ENCODE measurements around the gene PAK4.
A peak's percentile ranks its signal among the peaks of the same experiment; 100 is the strongest.
"Not testable (repeated sequence)": the region's sequence is repeated elsewhere in the genome, so short reads cannot be mapped to it uniquely, and the experiment has no call there.

PAK4 gene

DNA sequence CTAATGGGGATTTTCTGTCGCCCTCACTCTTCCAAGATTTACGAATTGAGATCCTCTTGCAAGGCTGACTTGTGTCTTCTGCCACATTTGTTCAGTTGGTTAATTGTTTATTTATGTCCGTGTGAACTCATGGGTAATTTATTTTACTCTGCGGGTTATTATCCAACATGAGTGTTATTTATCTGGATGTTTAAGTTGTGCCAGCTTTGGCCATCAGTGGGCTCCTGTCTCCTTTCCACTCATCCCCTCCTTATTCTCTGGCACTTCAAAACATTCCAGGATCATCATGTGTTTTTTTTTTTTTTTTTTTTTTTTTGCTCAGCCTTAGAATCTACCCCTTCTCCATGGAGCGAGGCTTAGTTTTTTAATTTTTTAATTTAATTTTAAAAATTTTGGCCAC, 22.4 kb upstream of the PAK4 start:
- DNase-seq = no peak

GRCh38 chr19:39104186-39104596, 21.4 kb upstream of the PAK4 start:
- no peak for DNase-seq

DNA sequence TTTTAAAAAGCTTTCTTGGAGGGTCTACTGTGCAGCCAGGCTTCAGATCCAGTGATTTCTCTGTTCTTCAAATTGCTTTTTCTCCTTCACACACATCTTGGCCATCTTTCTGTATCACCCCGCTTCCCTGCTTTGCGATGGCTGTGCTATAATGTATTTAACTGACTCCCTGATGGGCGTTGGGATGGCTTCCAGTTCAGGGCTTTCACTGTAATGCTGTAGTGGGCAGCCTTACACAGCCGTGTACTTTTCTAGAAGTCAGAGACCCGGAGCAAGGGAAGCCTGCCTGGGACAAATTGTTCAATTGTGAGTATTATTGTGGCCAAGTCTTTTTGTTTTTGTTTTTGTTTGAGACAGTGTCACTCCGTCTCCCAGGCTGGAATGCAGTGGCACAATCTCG, 19.4 kb upstream of the PAK4 start:
- no peak for DNase-seq

DNA sequence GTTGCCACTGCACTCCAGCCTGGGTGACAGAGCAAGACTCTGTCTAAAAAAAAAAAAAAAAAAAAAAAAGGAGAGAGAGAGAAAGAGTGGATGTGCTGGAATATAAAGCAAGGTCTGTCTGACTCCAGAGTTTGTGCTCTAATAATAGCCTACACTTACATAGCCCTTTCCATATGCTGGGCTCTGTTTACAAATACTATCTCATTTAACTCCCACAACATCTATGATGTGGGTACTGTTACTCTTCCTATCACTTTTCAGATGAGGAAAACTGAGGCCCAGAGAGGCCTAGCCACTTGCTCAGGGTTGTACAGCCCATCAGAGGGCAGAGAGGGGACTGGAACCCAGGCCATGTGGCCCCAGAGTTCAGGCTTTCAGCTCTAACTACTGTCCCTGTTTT, 15.9 kb upstream of the PAK4 start:
- no peak for DNase-seq

GRCh38 chr19:39110263-39110967, 15.2 kb upstream of the PAK4 start:
- DNase-seq = peak; percentile 53

- DNase-seq = no peak
Measured at GRCh38 chr19:39111593-39112199, 13.9 kb upstream of the PAK4 start.

DNA sequence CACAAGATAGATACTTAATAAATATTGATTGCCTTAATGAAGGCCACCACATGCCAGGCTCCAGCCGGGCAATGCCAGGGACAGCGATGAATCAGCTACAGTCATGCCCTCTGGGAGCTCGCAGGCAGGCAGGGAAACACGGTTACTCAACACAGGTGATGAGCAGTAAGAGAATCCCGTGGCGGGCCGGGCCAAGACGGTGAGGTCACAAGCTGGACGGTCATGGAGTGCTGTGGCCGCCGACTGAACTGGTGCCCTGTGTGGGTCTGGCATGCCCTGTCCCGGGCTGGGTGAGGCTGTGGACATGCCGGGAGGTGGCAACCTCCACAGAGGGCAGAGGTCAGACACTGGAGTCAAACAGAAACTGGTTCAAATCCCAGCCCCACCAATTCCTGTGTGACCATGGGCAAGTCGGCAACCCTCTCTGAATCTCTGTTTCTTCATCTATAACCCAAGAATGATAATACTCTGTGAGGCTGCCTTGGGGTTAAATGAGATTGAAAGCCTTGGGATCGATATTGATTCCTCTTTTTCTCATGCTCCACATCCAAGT, 13.2 kb upstream of the PAK4 start:
- no peak for DNase-seq

- no peak for DNase-seq
Measured at GRCh38 chr19:39113199-39113598, 12.4 kb upstream of the PAK4 start.

- no peak for DNase-seq
Measured at GRCh38 chr19:39115105-39115847, 10.3 kb upstream of the PAK4 start.

DNA sequence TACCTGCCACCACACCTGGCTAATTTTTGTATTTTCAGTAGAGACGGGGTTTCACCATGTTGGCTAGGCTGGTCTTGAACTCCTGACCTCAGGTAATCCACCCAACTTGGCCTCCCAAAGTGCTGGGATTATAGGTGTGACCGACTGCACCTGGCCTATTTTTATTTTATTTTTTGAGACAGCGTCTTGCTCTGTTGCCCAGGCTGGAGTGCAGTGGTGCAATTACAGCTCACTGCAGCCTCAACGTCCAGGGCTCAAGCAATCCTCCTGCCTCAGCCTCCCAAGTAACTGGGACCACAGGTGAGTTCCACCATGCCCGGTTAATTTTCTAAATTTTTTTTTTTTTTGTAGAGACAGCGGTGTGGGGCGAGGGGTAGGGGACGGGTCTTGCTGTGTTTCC, 8.6 kb upstream of the PAK4 start:
- not testable (repeated sequence) for DNase-seq

- DNase-seq = no peak
Measured at GRCh38 chr19:39119830-39120229, 5.8 kb upstream of the PAK4 start.

- DNase-seq = no peak
Measured at GRCh38 chr19:39122934-39123731, 2.5 kb upstream of the PAK4 start.

DNA sequence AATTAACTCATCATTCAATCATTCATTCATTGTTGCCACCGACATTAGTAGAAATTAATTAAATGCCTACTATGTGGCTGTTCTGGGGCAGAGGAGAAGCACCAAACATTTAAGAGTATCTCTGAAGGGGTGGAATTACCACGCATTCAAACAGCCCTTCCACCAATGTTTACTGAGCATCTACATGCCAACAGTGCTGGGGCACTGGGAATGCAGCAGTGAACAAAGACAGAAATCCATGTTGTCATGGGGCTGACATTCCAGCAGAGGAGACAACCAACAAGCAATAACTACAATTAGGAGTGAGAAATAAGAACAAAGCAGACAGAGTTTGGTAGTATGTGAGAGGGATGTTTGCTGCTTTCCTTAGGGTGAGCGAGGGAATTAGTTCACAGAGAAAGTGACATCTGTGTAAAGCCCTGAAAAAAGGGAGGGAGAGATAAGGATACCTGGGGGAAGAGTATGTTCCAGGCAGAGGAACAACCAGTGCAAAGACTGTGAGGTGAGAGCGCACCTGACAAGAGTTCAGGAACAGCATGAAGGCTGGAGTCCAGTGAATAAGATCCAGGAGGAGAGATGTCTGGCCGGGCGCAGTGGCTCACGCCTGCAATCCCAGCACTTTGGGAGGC, 1.3 kb upstream of the PAK4 start:
- no peak for DNase-seq

GRCh38 chr19:39125199-39125553, 410 bp upstream of the PAK4 start:
- DNase-seq = no peak

- DNase-seq = no peak
Measured at GRCh38 chr19:39126312-39127187, 964 bp downstream of the PAK4 start.

GRCh38 chr19:39127812-39128515, 2.4 kb downstream of the PAK4 start:
- peak; percentile 77 for DNase-seq

- no peak for DNase-seq
Measured at GRCh38 chr19:39128516-39129079, 3.0 kb downstream of the PAK4 start.

DNA sequence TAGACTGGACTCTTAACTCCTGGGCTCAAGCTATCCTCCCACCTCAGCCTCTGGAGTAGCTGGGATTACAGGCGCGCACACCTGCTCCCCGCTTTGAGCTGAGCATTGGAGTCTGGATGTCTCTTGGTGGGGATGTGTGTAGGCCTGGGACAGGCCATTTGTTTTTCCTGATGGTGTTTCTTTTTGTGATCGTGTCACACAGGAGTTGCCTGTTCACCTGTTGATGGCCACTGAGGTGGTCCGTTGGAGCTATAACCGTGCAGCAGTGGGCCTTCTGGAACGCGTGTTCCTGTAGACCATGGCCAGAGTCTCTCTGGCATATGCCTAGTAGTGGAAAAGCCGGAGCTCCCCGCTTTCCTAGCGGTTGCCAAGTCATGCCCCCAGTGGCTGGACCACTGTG, 3.5 kb downstream of the PAK4 start:
- DNase-seq = no peak

DNA sequence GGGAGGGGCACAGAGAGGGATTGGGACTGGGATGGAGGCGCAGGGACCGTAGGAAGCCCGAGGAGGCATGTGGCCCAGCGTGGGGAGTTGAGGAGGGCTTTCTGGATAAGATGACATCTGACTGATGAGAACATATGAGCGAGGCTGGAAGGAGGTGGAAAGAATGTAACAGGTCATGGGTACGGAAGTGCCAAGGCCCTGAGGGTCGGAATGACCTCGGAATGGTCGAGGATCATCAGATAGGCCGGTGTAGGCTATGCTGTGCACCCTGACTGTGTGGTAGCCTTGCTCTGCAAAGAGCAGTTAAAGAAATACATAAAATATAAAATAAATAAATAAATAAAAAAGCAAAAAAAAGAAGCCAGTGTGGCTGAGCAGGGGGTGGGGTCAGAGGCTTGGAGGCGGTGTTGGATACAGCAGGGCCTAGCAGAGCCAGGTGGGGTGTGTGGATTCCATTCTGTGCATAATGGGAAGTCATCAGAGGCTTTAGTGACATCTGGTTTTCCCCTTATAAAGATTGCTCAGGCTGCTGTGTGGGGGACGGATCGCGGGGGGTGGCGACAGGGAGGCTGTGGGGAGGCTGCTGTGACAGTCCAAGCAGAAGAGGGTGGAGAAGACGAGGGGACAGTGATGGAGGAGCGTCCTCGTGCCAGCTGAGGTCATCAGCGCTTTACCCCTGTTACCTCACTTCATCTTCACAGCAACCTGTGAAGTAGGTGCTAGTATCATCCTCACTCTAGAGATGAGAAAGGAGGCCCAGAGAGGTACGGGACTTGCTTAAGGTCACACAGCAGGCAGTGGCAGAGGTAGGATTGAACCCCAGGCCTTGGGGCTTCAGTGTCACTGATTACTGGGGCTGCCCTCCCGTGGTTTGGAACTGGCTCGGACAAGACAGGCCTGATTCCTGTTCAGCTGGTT, 5.0 kb downstream of the PAK4 start:
- no peak for DNase-seq
